22Rv1 (cell line): ENCODE data around the gene NDUFS8.

Experiments used
- H3K27ac ChIP-seq: fragments of 450-650 bp; 2 replicates; pipeline ENCODE4 v1.5.1; 2017
- ZFX ChIP-seq: fragments of 450-650 bp; IDR thresholded peaks from 2 replicates; pipeline ENCODE4 v1.6.1; 2017; ENCODE audit warnings: antibody characterized with exemption, borderline replicate concordance
- TF ChIP-seq, protein P1 (sequence below): fragments of 450-650 bp; IDR thresholded peaks from 2 replicates; pipeline ENCODE4 v1.5.1; 2017; ENCODE audit warnings: mild to moderate bottlenecking

The NDUFS8 gene

DNA sequence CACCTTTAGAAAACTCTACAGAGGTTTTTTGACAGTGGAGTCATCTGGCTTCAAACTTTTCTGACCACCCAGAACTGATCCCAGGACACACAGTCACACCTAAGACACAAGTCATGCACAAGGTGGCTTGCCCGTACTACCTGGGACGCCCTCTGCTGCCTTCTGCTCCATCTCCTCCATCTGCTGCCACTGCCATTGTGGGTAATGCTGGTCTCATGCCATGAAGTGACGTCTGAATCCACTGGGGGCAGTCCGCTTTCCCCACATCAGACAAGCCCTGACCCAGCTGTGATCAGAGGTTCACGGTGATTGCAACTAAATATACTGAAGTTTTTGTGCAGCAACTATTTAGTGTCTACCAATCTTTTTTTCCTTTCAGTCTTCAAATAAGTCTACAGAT lies 5.4 kb upstream of the NDUFS8 start:
- TF ChIP-seq, protein P1, sequence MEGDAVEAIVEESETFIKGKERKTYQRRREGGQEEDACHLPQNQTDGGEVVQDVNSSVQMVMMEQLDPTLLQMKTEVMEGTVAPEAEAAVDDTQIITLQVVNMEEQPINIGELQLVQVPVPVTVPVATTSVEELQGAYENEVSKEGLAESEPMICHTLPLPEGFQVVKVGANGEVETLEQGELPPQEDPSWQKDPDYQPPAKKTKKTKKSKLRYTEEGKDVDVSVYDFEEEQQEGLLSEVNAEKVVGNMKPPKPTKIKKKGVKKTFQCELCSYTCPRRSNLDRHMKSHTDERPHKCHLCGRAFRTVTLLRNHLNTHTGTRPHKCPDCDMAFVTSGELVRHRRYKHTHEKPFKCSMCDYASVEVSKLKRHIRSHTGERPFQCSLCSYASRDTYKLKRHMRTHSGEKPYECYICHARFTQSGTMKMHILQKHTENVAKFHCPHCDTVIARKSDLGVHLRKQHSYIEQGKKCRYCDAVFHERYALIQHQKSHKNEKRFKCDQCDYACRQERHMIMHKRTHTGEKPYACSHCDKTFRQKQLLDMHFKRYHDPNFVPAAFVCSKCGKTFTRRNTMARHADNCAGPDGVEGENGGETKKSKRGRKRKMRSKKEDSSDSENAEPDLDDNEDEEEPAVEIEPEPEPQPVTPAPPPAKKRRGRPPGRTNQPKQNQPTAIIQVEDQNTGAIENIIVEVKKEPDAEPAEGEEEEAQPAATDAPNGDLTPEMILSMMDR: no peak; the same call in 1 of the 2 replicates
- TF ChIP-seq ZFX: no peak
- no peak overlapping the region for H3K27ac ChIP-seq

DNA sequence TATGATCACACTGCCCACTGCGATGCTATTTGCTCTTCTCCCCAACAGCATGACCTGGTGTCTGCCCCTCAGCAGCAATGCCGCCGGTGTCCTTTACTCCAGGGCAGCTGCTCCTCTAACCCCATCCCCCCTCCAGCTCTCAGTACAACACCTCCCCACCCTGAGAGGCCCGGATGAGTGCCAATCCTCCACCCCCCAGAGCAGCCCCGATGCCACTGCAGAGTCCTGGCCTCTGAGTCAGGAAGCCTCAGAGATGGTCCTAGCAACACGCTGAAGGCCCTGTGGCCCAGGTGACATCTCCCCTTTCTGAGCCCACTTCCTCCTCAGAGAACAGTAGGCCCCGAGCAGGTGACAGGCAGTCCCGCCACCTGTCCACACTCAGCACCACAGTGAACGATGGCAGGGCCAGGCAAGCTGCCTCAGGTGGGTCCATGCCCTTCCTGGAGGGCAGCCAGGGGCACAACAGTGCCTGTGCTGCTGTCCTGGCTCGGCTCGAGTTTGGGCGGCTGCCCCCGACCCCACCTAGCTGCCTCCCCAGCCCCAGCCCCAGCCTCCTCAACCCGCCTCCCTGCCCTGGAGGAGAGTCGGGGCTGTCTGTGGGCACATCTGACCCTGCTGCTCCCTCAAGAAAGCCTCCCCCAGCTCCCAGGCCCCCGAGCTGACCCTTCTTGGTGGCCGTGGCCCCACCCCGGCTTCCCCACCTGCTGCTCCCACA lies 3.9 kb upstream of the NDUFS8 start:
- no peak overlapping the region for H3K27ac ChIP-seq
- no peak for TF ChIP-seq ZFX
- TF ChIP-seq, protein P1: no peak

DNA sequence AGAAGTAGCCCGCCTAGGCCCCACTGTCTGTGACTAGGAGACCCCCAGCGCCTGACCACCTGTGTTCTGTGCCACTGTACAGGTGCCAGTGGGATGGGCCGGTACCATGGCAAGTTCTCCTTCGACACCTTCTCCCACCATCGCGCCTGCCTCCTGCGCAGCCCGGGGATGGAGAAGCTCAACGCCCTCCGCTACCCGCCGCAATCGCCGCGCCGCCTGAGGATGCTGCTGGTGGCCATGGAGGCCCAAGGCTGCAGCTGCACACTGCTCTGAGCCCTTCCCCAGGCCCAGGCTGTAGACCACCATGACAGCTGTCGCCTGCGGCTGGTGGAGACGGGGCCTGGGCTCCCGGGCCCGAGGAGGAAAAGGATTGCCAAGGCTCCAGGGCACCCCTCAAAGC lies 2.8 kb upstream of the NDUFS8 start:
- TF ChIP-seq, protein P1: no peak
- H3K27ac ChIP-seq: no peak overlapping the region

DNA sequence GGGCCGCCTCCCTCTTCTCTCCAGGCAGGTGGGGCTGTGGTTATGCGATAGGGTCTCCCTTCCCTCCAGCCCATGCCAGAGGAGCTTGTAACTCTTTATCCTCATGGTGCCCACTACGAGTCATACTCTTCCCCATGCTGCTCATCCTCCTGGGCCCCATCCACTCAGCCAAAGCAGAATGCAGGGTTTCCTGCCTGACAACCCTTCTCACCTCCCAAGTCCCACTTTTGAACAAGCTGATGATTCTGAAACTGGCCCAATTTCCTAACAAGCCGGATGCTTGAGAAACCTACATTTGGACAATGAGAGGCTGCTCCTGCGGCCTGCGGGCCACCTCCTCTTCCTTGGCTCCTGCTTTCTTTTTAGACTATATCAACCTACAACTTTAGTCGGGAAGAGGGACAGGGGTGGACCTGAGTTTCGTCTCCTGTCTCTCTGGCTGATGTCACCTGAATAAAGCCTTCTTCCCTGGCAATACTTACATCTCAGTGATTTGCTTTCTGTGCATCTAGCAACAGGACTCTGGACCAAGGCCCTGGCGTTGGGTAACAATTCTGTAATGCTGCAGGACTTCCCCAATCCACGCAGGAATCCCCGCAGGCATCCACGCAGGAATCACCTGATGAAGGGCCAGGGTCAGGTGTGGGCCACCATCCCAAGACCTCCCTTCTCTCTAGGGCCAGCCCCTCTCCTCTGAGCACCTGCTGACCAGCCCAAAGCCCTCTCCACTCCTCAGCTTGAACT lies 1.5 kb upstream of the NDUFS8 start:
- TF ChIP-seq ZFX: no peak
- peak overlapping the region; percentile 80 for H3K27ac ChIP-seq

DNA sequence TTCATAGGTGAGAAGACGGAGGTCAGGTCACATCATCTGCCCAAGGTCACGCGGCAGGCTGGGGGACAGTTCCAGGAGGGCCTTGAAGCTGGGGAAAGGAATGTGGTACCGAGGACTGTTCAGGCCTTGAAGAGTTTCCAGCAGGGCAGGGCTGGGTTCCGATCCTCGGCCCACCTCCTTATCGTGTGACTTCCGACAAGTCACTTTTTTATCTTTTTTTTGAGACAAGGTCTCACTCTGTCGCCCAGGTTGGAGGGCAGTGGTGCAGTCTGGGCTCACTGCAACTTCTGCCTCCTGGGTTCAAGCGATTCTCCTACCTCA lies 623 bp downstream of the NDUFS8 start:
- no peak for TF ChIP-seq ZFX
- TF ChIP-seq, protein P1: no peak
- H3K27ac ChIP-seq: peak overlapping the region; percentile 80

DNA sequence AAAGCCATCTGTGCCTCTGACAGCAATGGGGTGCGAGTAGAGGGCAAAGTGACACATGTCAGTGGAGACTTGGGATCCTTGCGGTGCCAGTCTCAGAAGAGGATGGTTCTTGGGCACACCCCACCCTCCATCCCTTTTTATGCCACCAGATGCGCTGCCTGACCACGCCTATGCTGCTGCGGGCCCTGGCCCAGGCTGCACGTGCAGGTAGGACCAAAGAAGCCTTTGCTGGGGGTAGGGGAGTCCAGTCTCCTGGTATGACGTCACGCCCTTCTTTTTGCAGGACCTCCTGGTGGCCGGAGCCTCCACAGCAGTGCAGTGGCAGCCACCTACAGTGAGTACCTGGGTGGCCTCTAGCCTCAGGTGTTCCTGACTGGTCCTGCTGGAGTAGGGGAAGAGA lies 1.5 kb downstream of the NDUFS8 start:
- H3K27ac ChIP-seq: peak overlapping the region; percentile 80; the same call in 1 of the 2 replicates
- TF ChIP-seq ZFX: no peak
- TF ChIP-seq, protein P1: no peak

DNA sequence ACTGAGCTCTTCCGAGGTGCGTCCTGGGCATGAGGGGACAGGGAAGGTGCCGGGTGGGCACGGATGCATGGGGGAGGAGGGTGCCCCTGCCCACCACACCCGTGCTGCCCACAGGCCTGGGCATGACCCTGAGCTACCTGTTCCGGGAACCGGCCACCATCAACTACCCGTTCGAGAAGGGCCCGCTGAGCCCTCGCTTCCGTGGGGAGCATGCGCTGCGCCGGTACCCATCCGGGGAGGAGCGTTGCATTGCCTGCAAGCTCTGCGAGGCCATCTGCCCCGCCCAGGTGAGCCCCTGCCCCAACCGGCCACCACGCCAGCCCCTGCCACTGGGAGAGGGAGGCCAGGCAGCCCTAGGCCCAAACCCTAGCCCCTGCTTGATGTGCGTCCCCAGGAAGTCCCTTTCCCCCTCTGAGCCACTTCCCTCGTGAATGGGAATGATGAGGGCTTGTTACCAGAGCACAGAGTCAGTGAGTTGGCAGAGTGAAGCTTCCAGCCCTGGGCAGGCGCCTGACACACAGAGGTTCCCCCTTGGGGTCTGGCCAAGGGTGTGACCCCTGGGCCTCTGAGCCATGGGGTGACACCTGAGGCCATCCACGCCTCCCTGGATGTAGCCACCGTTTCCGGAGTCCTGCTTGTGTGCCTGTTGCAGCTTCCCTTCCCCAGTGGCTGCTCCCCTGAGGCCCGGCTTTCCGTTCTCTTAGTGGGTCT lies 2.7 kb downstream of the NDUFS8 start:
- no peak for TF ChIP-seq ZFX
- no peak overlapping the region for H3K27ac ChIP-seq

DNA sequence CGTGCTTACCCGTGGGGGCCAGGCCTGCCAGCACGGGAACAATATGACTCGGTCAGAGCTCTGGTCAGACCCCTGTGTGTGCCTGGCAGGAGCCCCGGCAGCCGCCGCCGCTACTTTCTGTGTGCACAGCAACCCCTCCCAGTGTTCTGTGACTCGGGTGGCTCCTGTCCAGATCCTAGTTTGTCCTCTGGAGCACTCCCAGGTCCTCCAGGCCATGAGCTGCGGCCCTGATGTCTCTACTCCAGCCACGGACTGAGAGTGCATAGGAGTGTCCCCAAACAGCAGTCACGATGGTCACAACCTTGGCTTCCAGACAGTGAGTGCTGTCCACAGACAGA lies 3.2 kb downstream of the NDUFS8 start:
- H3K27ac ChIP-seq: no peak overlapping the region
- TF ChIP-seq, protein P1: no peak
- TF ChIP-seq ZFX: no peak
